ENCODE data around the gene CDK15.
"Not testable (repeated sequence)": the region's sequence is repeated elsewhere in the genome, so short reads cannot be mapped to it uniquely, and the experiment has no call there.

CDK15 gene

GRCh38 chr2:201790989-201791388 lies 15.3 kb upstream of the CDK15 start:
- DNase-seq: no peak

- no peak for DNase-seq
These were observed 12.7 kb upstream of the CDK15 start for GRCh38 chr2:201793631-201794030.

- DNase-seq: no peak
These were observed 12.0 kb upstream of the CDK15 start for GRCh38 chr2:201794294-201794693.

GRCh38 chr2:201795607-201796477 lies 10.5 kb upstream of the CDK15 start:
- DNase-seq: peak; percentile 1

GRCh38 chr2:201796478-201796865 lies 9.9 kb upstream of the CDK15 start:
- no peak for DNase-seq

GRCh38 chr2:201797175-201797840 lies 9.0 kb upstream of the CDK15 start:
- DNase-seq: no peak

- peak; percentile 13 for DNase-seq
These were observed 8.0 kb upstream of the CDK15 start for GRCh38 chr2:201798252-201798913.

- not testable (repeated sequence) for DNase-seq
These were observed 7.4 kb upstream of the CDK15 start for GRCh38 chr2:201798914-201799285.

- peak; percentile 19 for DNase-seq
These were observed 1.2 kb downstream of the CDK15 start for GRCh38 chr2:201807452-201807999.

- DNase-seq: no peak
These were observed 1.7 kb downstream of the CDK15 start for GRCh38 chr2:201808027-201808426.

- no peak for DNase-seq
These were observed 3.3 kb downstream of the CDK15 start for GRCh38 chr2:201809633-201810032.

GRCh38 chr2:201810604-201811003 lies 4.3 kb downstream of the CDK15 start:
- DNase-seq: not testable (repeated sequence)

GRCh38 chr2:201813996-201814760 lies 7.8 kb downstream of the CDK15 start:
- no peak for DNase-seq

- DNase-seq: no peak
These were observed 10.6 kb downstream of the CDK15 start for GRCh38 chr2:201816657-201817575.

GRCh38 chr2:201820383-201821007 lies 14.2 kb downstream of the CDK15 start:
- no peak for DNase-seq

- DNase-seq: no peak
These were observed 14.7 kb downstream of the CDK15 start for GRCh38 chr2:201821080-201821479.

- DNase-seq: no peak
These were observed 17.9 kb downstream of the CDK15 start for GRCh38 chr2:201824212-201824611.

- no peak for DNase-seq
These were observed 21.3 kb downstream of the CDK15 start for GRCh38 chr2:201827621-201828020.

GRCh38 chr2:201828220-201828619 lies 21.9 kb downstream of the CDK15 start:
- no peak for DNase-seq

- no peak for DNase-seq
These were observed 24.3 kb downstream of the CDK15 start for GRCh38 chr2:201830666-201831065.

GRCh38 chr2:201831469-201831868 lies 25.1 kb downstream of the CDK15 start:
- no peak for DNase-seq
